MM.1S (cell line): Measurements from ENCODE around the gene KCNMA1.

Experiments used
- CTCF ChIP-seq: fragments of 300-600 bp; sonication (generic); IDR thresholded peaks from 2 replicates; pipeline ENCODE4 v1.5.1; 2016; ENCODE audit warnings: antibody characterized with exemption, low read length, mixed read lengths
- EZH2 ChIP-seq: fragments of 300-600 bp; sonication (generic); optimal IDR thresholded peaks from 2 replicates; pipeline ENCODE3; 2017; ENCODE audit warnings: low read depth, mild to moderate bottlenecking, antibody characterized with exemption, low read length, mixed read lengths

- TF ChIP-seq CTCF (no peak), EZH2 (no peak)
These were observed 350.8 kb downstream of the KCNMA1 start for GRCh38 chr10:77286531-77287508.
